Measurements from ENCODE around the gene POLR2E. TPM values are rescaled to one million over a fixed set of nuclear protein-coding genes. Genes with fewer than 3 reads are reported as not detected.

The POLR2E gene
- polyA plus RNA-seq, 1 donor from 2014 or later = 172 TPM

DNA sequence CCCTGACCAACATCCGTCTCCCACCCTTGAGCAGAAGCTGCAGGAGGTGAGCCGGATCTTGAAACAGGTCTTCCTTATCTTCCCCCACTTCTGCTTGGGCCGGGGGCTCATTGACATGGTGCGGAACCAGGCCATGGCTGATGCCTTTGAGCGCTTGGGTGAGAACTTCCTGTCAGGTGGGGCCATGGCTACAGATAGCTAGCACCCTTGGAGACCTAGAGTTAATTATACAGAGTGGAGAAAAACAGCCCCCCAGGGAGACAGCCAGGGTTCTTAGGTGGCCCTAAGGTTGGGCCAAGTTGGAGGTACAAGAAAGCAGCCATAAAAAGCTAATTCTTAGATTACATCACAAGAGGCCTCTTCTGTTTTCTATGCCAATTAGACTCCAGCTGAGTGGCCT, 37.1 kb downstream of the POLR2E start:
- no peak for TF ChIP-seq MXI1 (conservative IDR thresholded peaks at IDR 0.05; ENCODE audit: poor library complexity, severe bottlenecking)
- TF ChIP-seq SMC3 (conservative IDR thresholded peaks at IDR 0.05; ENCODE audit: poor library complexity) = no peak
- TF ChIP-seq EZH2 (IDR thresholded peaks at IDR 0.05; ENCODE audit: borderline replicate concordance, insufficient read depth, low read length, poor library complexity, severe bottlenecking) = no peak
- TF ChIP-seq, protein P1, sequence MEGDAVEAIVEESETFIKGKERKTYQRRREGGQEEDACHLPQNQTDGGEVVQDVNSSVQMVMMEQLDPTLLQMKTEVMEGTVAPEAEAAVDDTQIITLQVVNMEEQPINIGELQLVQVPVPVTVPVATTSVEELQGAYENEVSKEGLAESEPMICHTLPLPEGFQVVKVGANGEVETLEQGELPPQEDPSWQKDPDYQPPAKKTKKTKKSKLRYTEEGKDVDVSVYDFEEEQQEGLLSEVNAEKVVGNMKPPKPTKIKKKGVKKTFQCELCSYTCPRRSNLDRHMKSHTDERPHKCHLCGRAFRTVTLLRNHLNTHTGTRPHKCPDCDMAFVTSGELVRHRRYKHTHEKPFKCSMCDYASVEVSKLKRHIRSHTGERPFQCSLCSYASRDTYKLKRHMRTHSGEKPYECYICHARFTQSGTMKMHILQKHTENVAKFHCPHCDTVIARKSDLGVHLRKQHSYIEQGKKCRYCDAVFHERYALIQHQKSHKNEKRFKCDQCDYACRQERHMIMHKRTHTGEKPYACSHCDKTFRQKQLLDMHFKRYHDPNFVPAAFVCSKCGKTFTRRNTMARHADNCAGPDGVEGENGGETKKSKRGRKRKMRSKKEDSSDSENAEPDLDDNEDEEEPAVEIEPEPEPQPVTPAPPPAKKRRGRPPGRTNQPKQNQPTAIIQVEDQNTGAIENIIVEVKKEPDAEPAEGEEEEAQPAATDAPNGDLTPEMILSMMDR (IDR thresholded peaks at IDR 0.05; ENCODE audit: poor library complexity, severe bottlenecking) = no peak
- TF ChIP-seq, protein P2, sequence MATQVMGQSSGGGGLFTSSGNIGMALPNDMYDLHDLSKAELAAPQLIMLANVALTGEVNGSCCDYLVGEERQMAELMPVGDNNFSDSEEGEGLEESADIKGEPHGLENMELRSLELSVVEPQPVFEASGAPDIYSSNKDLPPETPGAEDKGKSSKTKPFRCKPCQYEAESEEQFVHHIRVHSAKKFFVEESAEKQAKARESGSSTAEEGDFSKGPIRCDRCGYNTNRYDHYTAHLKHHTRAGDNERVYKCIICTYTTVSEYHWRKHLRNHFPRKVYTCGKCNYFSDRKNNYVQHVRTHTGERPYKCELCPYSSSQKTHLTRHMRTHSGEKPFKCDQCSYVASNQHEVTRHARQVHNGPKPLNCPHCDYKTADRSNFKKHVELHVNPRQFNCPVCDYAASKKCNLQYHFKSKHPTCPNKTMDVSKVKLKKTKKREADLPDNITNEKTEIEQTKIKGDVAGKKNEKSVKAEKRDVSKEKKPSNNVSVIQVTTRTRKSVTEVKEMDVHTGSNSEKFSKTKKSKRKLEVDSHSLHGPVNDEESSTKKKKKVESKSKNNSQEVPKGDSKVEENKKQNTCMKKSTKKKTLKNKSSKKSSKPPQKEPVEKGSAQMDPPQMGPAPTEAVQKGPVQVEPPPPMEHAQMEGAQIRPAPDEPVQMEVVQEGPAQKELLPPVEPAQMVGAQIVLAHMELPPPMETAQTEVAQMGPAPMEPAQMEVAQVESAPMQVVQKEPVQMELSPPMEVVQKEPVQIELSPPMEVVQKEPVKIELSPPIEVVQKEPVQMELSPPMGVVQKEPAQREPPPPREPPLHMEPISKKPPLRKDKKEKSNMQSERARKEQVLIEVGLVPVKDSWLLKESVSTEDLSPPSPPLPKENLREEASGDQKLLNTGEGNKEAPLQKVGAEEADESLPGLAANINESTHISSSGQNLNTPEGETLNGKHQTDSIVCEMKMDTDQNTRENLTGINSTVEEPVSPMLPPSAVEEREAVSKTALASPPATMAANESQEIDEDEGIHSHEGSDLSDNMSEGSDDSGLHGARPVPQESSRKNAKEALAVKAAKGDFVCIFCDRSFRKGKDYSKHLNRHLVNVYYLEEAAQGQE (IDR thresholded peaks at IDR 0.05; ENCODE audit: borderline replicate concordance) = no peak
- no peak for TF ChIP-seq TAF1 (IDR thresholded peaks at IDR 0.05; ENCODE audit: low read depth)
- TF ChIP-seq EP300 (conservative IDR thresholded peaks at IDR 0.05; ENCODE audit: poor library complexity, severe bottlenecking) = no peak
- no peak for TF ChIP-seq POLR2AphosphoS5 (IDR thresholded peaks at IDR 0.05)
- no peak for TF ChIP-seq RAD21 (conservative IDR thresholded peaks at IDR 0.05)
- Histone ChIP-seq H3K36me3 (ENCODE audit: insufficient read depth, low read length) (peaks cover 12% of the 10 kb centered on the region), H3K27me3 (ENCODE audit: insufficient read depth, low read depth, low read length) (no peaks in the 10 kb centered on the region), H2AFZ (ENCODE audit: low read depth, low read length) (no peak overlapping the region), H3K9me3 (ENCODE audit: low read length) (peaks cover 28% of the 10 kb centered on the region), H3K79me2 (replicated peaks; ENCODE audit: insufficient read depth, low read length) (no peaks in the 10 kb centered on the region), H3K4me2 (ENCODE audit: low read length) (no peak overlapping the region), H3K9ac (ENCODE audit: low read length) (no peak overlapping the region), H4K20me1 (ENCODE audit: insufficient read depth) (no peaks in the 10 kb centered on the region), H3K4me3 (ENCODE audit: low read length) (no peak overlapping the region), H3K9me2 (ENCODE audit: insufficient read depth, low read length) (no peaks in the 10 kb centered on the region), H3F3A (ENCODE audit: insufficient read depth, low read length, poor library complexity, severe bottlenecking) (no peaks in the 10 kb centered on the region), H3K27ac (ENCODE audit: low read length) (no peak overlapping the region)

DNA sequence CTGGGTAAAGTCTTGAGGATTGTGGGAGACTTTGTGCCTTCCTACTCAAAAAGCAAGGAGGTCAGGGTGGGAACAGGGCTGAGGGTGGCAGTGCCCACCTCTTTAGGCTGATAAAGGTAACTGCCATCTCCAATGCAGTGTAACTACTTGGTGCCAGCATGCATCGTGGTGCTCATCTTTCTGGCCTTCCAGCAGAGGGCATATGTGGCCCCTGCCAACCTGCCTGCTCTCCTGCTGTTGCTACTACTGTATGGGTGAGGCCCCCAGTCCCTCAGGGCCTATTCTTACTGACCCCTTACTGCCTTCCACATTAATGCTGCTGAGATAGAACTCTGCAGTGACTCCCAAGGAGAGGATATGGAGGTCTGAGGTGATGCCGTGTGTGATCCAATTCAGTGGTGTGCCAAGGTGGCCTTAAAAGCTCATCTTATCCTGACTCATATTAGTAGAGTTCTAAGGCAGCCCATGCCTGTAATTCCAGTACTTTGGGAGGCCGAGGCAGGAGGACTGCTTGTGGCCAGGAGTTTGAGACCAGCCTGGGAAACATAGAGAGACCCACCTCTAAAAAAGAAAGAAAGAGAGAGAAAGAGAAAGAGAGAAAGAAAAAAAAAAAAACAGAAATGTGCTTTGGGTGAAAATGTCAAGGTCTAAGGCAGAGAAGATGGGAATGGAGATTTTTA, 37.9 kb downstream of the POLR2E start:
- Histone ChIP-seq H3K27me3 (ENCODE audit: insufficient read depth, low read depth, low read length) (no peaks in the 10 kb centered on the region), H3K79me2 (replicated peaks; ENCODE audit: insufficient read depth, low read length) (no peaks in the 10 kb centered on the region), H3K4me3 (ENCODE audit: low read length) (no peak overlapping the region), H3K9me2 (ENCODE audit: insufficient read depth, low read length) (no peaks in the 10 kb centered on the region), H3K36me3 (ENCODE audit: insufficient read depth, low read length) (peaks cover 12% of the 10 kb centered on the region), H4K20me1 (ENCODE audit: insufficient read depth) (no peaks in the 10 kb centered on the region), H3F3A (ENCODE audit: insufficient read depth, low read length, poor library complexity, severe bottlenecking) (no peaks in the 10 kb centered on the region), H2AFZ (ENCODE audit: low read depth, low read length) (no peak overlapping the region), H3K9ac (ENCODE audit: low read length) (no peak overlapping the region), H3K9me3 (ENCODE audit: low read length) (peaks cover 28% of the 10 kb centered on the region), H3K27ac (ENCODE audit: low read length) (no peak overlapping the region), H3K4me2 (ENCODE audit: low read length) (no peak overlapping the region)
- no peak for TF ChIP-seq TAF1 (IDR thresholded peaks at IDR 0.05; ENCODE audit: low read depth)
- no peak for TF ChIP-seq MXI1 (conservative IDR thresholded peaks at IDR 0.05; ENCODE audit: poor library complexity, severe bottlenecking)
- TF ChIP-seq RAD21 (conservative IDR thresholded peaks at IDR 0.05) = no peak
- TF ChIP-seq SMC3 (conservative IDR thresholded peaks at IDR 0.05; ENCODE audit: poor library complexity) = no peak
- TF ChIP-seq EZH2 (IDR thresholded peaks at IDR 0.05; ENCODE audit: borderline replicate concordance, insufficient read depth, low read length, poor library complexity, severe bottlenecking) = no peak
- TF ChIP-seq EP300 (conservative IDR thresholded peaks at IDR 0.05; ENCODE audit: poor library complexity, severe bottlenecking) = no peak
- TF ChIP-seq, protein P2 (IDR thresholded peaks at IDR 0.05; ENCODE audit: borderline replicate concordance) = no peak
- TF ChIP-seq POLR2AphosphoS5 (IDR thresholded peaks at IDR 0.05) = no peak
- TF ChIP-seq, protein P1 (IDR thresholded peaks at IDR 0.05; ENCODE audit: poor library complexity, severe bottlenecking) = no peak
